Stimulated activated CD8-positive, alpha-beta memory T cell treated with anti-CD3 and anti-CD28 coated beads, Interleukin-4, amount 100 ng/mL, for 48 hours (primary cell): ENCODE results near the gene ZBTB4.

ENCODE experiments used
- DNase-seq: peaks from one replicate; pipeline ENCODE4 v3.0.0-alpha.2; 2020

Gene ZBTB4

GRCh38 chr17:7479213-7480088, at the start of gene ZBTB4:
TSS of gene ZBTB4 (minus strand) at chr17:7479631. CDS start at chr17:7466801, 12,830 bp downstream.
- DNase-seq = peak; percentile 69

GRCh38 chr17:7528842-7529241, 49.4 kb upstream of the ZBTB4 start:
- no peak for DNase-seq

- peak; percentile 72 for DNase-seq
Observed at GRCh38 chr17:7523033-7523432, 43.6 kb upstream of the ZBTB4 start.

GRCh38 chr17:7515911-7516610, 36.6 kb upstream of the ZBTB4 start:
- DNase-seq = no peak

GRCh38 chr17:7513850-7514419, 34.5 kb upstream of the ZBTB4 start:
- no peak for DNase-seq

GRCh38 chr17:7512824-7513540, 33.6 kb upstream of the ZBTB4 start:
- no peak for DNase-seq

GRCh38 chr17:7512105-7512504, 32.7 kb upstream of the ZBTB4 start:
- no peak for DNase-seq

GRCh38 chr17:7511108-7511507, 31.7 kb upstream of the ZBTB4 start:
- no peak for DNase-seq

- DNase-seq = no peak
Observed at GRCh38 chr17:7509937-7510336, 30.5 kb upstream of the ZBTB4 start.

GRCh38 chr17:7508846-7509245, 29.4 kb upstream of the ZBTB4 start:
- DNase-seq = no peak

GRCh38 chr17:7508145-7508544, 28.7 kb upstream of the ZBTB4 start:
- no peak for DNase-seq

GRCh38 chr17:7503521-7503920, 24.1 kb upstream of the ZBTB4 start:
- DNase-seq = no peak

GRCh38 chr17:7502987-7503386, 23.6 kb upstream of the ZBTB4 start:
- no peak for DNase-seq

- DNase-seq = no peak
Observed at GRCh38 chr17:7502171-7502847, 22.9 kb upstream of the ZBTB4 start.

GRCh38 chr17:7501729-7502128, 22.3 kb upstream of the ZBTB4 start:
- no peak for DNase-seq

- no peak for DNase-seq
Observed at GRCh38 chr17:7499161-7499560, 19.7 kb upstream of the ZBTB4 start.

GRCh38 chr17:7497636-7498035, 18.2 kb upstream of the ZBTB4 start:
- DNase-seq = no peak

- no peak for DNase-seq
Observed at GRCh38 chr17:7497228-7497627, 17.8 kb upstream of the ZBTB4 start.

GRCh38 chr17:7496470-7497183, 17.2 kb upstream of the ZBTB4 start:
- DNase-seq = no peak

- no peak for DNase-seq
Observed at GRCh38 chr17:7495906-7496434, 16.5 kb upstream of the ZBTB4 start.

GRCh38 chr17:7493941-7494340, 14.5 kb upstream of the ZBTB4 start:
- no peak for DNase-seq

GRCh38 chr17:7491583-7491982, 12.2 kb upstream of the ZBTB4 start:
- DNase-seq = no peak
